Mesenteric fat pad (tissue), 1 donor: ENCODE results near the gene RDH8. TPM values are rescaled to one million over a fixed set of nuclear protein-coding genes. Genes with fewer than 3 reads are reported as not detected.
"Not testable (repeated sequence)": the region's sequence is repeated elsewhere in the genome, so short reads cannot be mapped to it uniquely, and the experiment has no call there.

Experiments
- DNase-seq: peaks from one replicate; pipeline ENCODE4 v3.0.0-alpha.2; 2020; ENCODE audit warnings: low spot score
- total RNA-seq: library from RNA; stranded (reverse); fragmentation: NEBNext Ultra II Directional; extraction: Animal tissue kit (Norgen Biotek cat#: 25700); gene quantifications from one replicate; pipeline ENCODE4 v1.2.1, GENCODE V29; 2021
- donor health status: DM: yes; HTN: yes; CAD: no.

RDH8 gene
- total RNA-seq, 1 donor from 2014 or later: not detected

- DNase-seq: no peak
Measured at GRCh38 chr19:10005632-10006334, 7.5 kb upstream of the RDH8 start.

GRCh38 chr19:10006335-10006708 lies 7.0 kb upstream of the RDH8 start:
- DNase-seq: no peak

- no peak for DNase-seq
Measured at GRCh38 chr19:10006752-10007323, 6.4 kb upstream of the RDH8 start.

GRCh38 chr19:10007371-10008183 lies 5.7 kb upstream of the RDH8 start:
- no peak for DNase-seq

- no peak for DNase-seq
Measured at GRCh38 chr19:10008184-10008765, 5.0 kb upstream of the RDH8 start.

DNA sequence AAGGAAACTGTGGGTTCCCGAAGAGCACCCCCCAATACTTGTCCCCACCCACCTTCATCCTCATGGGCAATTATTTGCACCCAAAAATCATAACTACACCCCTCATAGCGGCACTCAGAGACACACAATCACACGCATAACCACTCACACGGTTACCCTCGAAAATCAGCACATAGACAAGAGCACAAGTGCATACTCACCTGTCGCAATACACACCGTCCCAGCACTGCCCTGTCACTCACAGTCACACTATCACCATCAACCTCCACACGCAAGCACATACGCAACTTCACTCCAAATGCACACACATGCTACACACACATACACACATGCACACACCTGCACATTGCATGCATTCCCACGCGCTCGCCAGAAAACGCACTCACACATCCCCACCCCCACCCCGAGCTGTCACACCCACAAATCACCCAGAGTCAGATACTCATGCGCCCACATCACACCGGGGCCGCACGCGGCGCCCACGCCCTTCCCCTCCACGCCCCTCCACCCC lies 3.5 kb upstream of the RDH8 start:
- DNase-seq: no peak

GRCh38 chr19:10010247-10010691 lies 3.0 kb upstream of the RDH8 start, which contains the start of gene COL5A3:
COL5A3 (minus strand) TSS chr19:10010504; CDS start chr19:10010385, 119 bp downstream.
- DNase-seq: no peak

DNA sequence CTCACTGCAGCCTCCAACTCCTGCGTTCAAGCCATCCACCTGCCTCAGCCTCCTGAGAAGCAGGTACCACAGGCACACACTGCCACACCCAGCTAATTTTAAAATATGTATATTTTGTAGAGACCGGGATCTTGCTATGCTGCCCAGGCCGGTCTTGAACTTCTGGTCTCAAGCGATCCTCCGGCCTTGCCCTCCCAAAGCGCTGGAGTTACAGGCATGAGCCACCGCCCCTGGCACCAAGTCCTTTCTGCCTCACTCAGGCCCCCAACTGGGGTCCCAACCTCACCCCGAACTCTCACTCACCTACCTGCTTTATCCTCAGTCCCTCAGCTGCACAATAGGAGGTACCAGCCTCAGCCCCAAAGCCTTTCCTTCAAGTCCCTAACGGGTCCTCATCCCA lies 2.3 kb upstream of the RDH8 start:
- DNase-seq: no peak

GRCh38 chr19:10011974-10012373 lies 1.3 kb upstream of the RDH8 start:
- no peak for DNase-seq

DNA sequence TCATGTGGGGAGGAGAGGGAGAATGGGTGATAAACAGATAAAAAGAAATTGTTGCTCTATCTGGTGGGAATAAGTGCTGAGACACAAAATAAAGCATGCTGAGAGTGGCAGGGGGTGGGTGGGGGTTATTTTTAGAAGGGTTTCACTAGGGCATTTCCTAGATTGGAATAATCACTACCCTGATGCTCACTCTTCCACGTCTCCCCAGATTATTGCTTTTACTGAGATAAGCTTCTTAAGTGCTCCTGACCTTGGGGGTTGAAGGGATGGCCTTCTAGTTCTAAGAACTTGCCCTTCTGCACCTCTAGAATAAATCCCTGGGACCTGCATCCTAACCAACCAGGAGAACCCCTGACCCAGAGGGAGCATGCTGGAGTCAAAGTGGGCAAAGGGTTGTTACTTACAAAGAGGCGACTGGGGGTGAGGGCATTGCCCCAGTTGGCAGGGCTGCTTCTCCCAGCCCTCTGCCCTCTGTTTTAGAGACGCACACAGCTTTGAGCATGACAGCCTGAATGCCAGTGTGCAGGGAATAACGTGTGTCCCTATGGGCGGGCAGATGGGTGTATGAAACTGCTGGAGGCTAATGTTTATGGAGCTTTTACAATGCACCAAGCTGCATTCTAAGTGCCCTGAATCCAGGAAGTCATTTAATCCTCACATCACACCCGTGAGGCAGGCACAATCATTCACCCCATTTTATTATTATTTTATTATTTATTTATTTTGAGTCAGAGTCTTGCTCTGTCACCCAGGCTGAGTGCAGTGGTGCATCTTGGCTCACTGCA lies 743 bp downstream of the RDH8 start:
- no peak for DNase-seq

DNA sequence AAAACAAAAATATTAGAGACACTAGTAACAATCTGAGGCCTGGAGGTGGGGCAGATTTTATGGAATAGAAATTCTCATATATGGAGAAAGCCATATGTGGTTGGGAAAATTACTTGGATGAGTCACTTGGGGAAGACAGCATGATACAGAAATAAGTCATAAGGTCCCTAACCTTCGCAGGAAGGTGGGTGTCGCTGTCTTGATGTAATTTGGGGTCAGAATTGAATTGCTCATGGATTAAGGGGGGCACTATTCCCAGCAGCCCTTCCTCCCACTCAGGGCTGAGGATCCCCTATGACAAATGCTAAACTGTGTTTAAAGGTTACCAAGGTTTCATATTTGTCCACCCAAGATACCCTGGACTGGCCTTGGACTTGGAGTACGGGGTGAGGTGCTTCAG lies 5.0 kb downstream of the RDH8 start:
- no peak for DNase-seq

DNA sequence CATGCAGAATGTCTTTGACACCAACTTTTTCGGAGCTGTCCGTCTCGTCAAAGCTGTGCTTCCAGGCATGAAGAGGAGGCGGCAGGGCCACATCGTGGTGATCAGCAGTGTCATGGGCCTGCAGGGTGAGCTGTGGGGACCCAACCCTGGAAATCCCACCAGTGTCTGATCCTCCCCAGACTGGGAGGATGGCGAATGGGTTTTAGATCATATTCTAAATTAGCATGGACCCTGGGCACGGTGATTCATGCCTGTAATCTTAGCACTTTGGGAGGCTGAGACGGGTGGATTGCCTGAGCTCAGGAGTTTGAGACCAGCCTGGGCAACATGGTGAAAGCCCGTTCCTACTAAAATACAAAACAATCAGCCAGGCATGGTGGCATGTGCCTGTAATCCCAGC lies 5.5 kb downstream of the RDH8 start:
- no peak for DNase-seq

DNA sequence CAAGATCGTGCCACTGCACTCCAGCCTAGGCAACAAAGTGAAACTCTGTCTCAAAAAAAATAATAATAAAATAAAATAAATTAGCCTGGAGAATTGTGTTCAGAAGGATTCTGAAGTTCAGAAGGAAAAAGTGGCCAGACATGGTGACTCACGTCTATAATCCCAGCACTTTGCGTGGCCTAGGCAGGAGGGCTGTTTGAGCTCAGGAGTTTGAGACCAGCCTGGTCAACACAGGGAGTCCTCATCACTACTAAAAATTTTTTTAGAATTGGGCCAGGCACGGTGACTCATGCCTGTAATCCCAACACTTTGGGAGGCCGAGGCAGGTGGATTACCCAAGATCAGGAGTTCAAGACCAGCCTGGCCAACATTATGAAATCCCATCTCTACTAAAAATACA lies 6.0 kb downstream of the RDH8 start:
- DNase-seq: no peak

DNA sequence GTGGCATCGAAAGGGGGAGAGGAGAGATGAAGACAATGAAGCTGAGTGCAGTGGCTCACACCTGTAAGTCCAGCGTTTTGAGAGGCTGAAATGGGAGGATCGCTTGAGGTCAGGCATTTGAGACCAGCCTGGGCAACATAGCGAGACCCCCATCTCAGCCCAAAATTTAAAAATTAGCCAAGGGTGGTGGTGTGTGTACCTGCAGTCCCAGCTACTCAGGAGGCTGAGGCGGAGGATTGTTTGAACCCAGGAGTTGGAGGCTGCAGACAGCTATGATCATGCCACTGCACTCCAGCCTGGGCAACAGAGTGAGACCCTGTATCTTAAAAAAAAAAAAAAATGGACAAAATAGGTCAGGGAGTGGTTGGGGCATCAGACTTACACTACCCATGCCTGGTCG lies 7.6 kb downstream of the RDH8 start:
- DNase-seq: no peak

DNA sequence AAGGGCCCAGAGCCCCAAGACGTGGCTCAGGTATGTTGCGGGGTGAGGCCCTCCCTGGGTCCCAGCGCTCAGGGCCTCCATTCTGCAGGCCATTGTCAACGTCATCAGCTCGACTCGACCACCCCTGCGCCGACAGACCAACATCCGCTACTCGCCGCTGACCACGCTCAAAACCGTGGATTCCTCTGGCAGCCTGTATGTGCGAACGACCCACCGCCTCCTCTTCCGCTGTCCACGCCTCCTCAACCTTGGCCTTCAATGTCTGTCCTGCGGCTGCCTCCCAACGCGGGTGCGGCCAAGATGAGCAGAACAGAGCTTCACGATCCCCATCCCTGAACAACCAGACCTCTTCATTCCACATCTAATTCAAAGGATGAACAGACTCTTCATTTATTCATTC lies 8.2 kb downstream of the RDH8 start:
- no peak for DNase-seq

DNA sequence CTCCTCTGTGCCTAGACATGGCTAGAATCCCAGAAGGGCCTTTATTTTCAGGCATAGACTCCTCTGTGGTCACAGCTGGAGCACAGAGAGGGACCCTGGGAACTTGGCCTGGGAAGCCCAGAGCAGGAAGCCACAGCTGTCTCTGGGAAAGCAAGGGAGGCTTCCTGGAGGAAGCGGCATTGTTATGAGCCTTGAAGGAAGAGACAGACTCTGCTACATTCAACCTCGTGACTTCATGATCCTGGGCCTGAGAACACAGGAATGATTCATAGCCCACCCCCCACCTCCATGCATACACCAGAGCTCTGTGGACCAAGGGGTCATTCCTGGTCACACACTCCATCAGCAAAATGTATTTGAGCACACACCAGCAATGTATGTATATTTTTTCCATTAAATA lies 8.6 kb downstream of the RDH8 start:
- DNase-seq: no peak

- DNase-seq: not testable (repeated sequence)
Measured at GRCh38 chr19:10023096-10023495, 9.8 kb downstream of the RDH8 start.

DNA sequence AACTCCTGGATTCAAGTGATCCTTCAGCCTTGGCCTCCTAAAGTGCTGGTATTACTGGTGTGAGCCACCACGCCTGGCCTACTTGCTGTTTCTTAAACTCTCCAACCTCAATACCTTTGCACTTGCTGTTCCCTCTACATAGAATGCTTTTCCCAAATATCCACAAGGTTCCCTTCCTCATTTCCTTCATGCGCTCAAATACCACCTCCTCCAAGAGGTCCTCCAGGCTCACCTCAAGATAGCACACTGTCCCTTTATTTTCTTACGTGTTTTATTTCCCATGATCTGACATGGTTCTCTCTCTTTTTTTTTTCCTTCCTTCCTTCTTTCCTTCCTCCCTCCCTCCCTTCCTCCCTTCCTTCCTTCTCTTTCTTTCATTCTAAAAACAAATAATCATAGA lies 13.5 kb downstream of the RDH8 start:
- no peak for DNase-seq

GRCh38 chr19:10027158-10027997 lies 14.1 kb downstream of the RDH8 start:
- peak; percentile 98 for DNase-seq

GRCh38 chr19:10033614-10034013 lies 20.3 kb downstream of the RDH8 start:
- DNase-seq: no peak
